ENCODE data around the gene ANXA5.

The ANXA5 gene

GRCh38 chr4:121728798-121729226 is 32.0 kb upstream of the ANXA5 start:
- POLR2A ChIA-PET = interaction anchor here (2.1 to 2.3 kb wide), 2 partner anchors 33 to 60 kb away, joined by 10 to 24 read pairs; partner anchors contain the start of gene ANXA5
- no peak for TF ChIP-seq CTCF (IDR thresholded peaks at IDR 0.05; ENCODE audit: insufficient read depth, low read length, missing control alignments)
- no peak overlapping the region for H3K4me3 ChIP-seq (ENCODE audit: low read depth, low read length)
- CTCF ChIA-PET = interaction anchor here (0.8 to 2.4 kb wide), 8 partner anchors 8 to 267 kb away, joined by 3 to 13 read pairs (median 6); no protein-coding TSS in a partner anchor
- peak; percentile 82 for DNase-seq (ENCODE audit: low read depth, low spot score)

GRCh38 chr4:121728066-121728465 is 31.3 kb upstream of the ANXA5 start:
- ChIA-PET POLR2A (interaction anchor here (0.8 to 2.3 kb wide), 3 partner anchors 32 to 62 kb away, joined by 3 to 24 read pairs (median 10); partner anchors contain the start of gene ANXA5), CTCF (interaction anchor here (0.8 to 2.4 kb wide), 12 partner anchors 7 to 266 kb away, joined by 3 to 13 read pairs (median 4); partner anchors contain the start of gene ANXA5)
- H3K4me3 ChIP-seq (ENCODE audit: low read depth, low read length) = no peak overlapping the region
- no peak for TF ChIP-seq CTCF (IDR thresholded peaks at IDR 0.05; ENCODE audit: insufficient read depth, low read length, missing control alignments)
- peak; percentile 92 for DNase-seq (ENCODE audit: low read depth, low spot score)

- no peak overlapping the region for H3K4me3 ChIP-seq (ENCODE audit: low read depth, low read length)
- ChIA-PET CTCF (interaction anchor here (0.7 to 3.9 kb wide), 15 partner anchors 8 to 264 kb away, joined by 3 to 31 read pairs (median 6); partner anchors contain the start of genes ANXA5 and CCNA2), POLR2A (interaction anchor here (2.3 kb wide), 1 partner anchor 30 kb away, joined by 24 read pairs; the partner anchor contains the start of gene ANXA5)
- peak; percentile 51 for TF ChIP-seq CTCF (IDR thresholded peaks at IDR 0.05; ENCODE audit: insufficient read depth, low read length, missing control alignments)
- DNase-seq (ENCODE audit: low read depth, low spot score) = no peak
Observed at GRCh38 chr4:121726642-121727268, 30.0 kb upstream of the ANXA5 start.

- no peak for DNase-seq (ENCODE audit: low read depth, low spot score)
- CTCF ChIA-PET = interaction anchor here (1.0 to 3.9 kb wide), 14 partner anchors 9 to 853 kb away, joined by 3 to 31 read pairs (median 4); no protein-coding TSS in a partner anchor
- POLR2A ChIA-PET = no interaction called here
- no peak for TF ChIP-seq CTCF (IDR thresholded peaks at IDR 0.05; ENCODE audit: insufficient read depth, low read length, missing control alignments)
- H3K4me3 ChIP-seq (ENCODE audit: low read depth, low read length) = no peak overlapping the region
Observed at GRCh38 chr4:121724671-121725070, 27.9 kb upstream of the ANXA5 start.

- TF ChIP-seq CTCF (IDR thresholded peaks at IDR 0.05; ENCODE audit: insufficient read depth, low read length, missing control alignments) = no peak
- POLR2A ChIA-PET = interaction anchor here (1.2 kb wide), 1 partner anchor 25 kb away, joined by 3 read pairs; the partner anchor contains the start of gene ANXA5
- H3K4me3 ChIP-seq (ENCODE audit: low read depth, low read length) = no peak overlapping the region
- CTCF ChIA-PET = interaction anchor here (0.8 to 1.4 kb wide), 5 partner anchors 9 to 259 kb away, joined by 3 to 4 read pairs (median 3); no protein-coding TSS in a partner anchor
- no peak for DNase-seq (ENCODE audit: low read depth, low spot score)
Observed at GRCh38 chr4:121721700-121722099, 24.9 kb upstream of the ANXA5 start.

- TF ChIP-seq CTCF (IDR thresholded peaks at IDR 0.05; ENCODE audit: insufficient read depth, low read length, missing control alignments) = no peak
- CTCF ChIA-PET = interaction anchor here (0.9 kb wide), 1 partner anchor 53 kb away, joined by 3 read pairs; no protein-coding TSS in a partner anchor
- H3K4me3 ChIP-seq (ENCODE audit: low read depth, low read length) = no peak overlapping the region
- POLR2A ChIA-PET = no interaction called here
- DNase-seq (ENCODE audit: low read depth, low spot score) = no peak
Observed at GRCh38 chr4:121720109-121720508, 23.3 kb upstream of the ANXA5 start.
